H1 (cell line): ENCODE results near the gene ADPRM. TPM values are rescaled to one million over a fixed set of nuclear protein-coding genes. Genes with fewer than 3 reads are reported as not detected.

Experiments used
- CTCF ChIA-PET: fragments of 300-600 bp; sonication (Branson Sonifier 250); formaldehyde crosslinking; loops from one replicate; lab custom pipeline; 2021; ENCODE audit not compliant: partially characterized antibody; lab: Charles Lee
- POLR2A ChIA-PET: fragments of 300-600 bp; sonication (Branson Sonifier 250); formaldehyde crosslinking; loops from one replicate; lab custom pipeline; 2021; ENCODE audit warnings: inconsistent platforms; ENCODE audit not compliant: partially characterized antibody; lab: Charles Lee
- DNase-seq, 2 experiments: peaks; one replicate each; pipeline versions ENCODE4 v3.0.0 to v3.0.0-alpha.2; 2010 to 2022; ENCODE audit warnings: low spot score in 2 of 2, low read depth in 1 of 2, mixed read lengths in 1 of 2
- FAIRE-seq: peaks from 2 replicates; lab custom pipeline; 2011; peaks lifted over from hg19 to GRCh38; lab: Jason Lieb, UNC
- H2AFZ ChIP-seq: 2 replicates; pipeline ENCODE4 v1.8.1; 2012; ENCODE audit warnings: low read length, inconsistent platforms
- H2AK5ac ChIP-seq: 2 replicates; pipeline ENCODE4 v1.6.1; 2013; ENCODE audit warnings: low read depth, low read length
- H2BK120ac ChIP-seq: replicated peaks from 2 replicates; pipeline ENCODE3; 2013; ENCODE audit warnings: low read depth, low read length, inconsistent platforms
- H2BK12ac ChIP-seq: 2 replicates; pipeline ENCODE4 v1.6.1; 2013; ENCODE audit warnings: low read depth, low read length
- H2BK15ac ChIP-seq: 2 replicates; pipeline ENCODE4 v1.6.1; 2013; ENCODE audit warnings: low read length
- H2BK20ac ChIP-seq: 2 replicates; pipeline ENCODE4 v1.6.1; 2013; ENCODE audit warnings: low read length
- H2BK5ac ChIP-seq: 2 replicates; pipeline ENCODE4 v1.6.1; 2013; ENCODE audit warnings: low read depth, low read length
- H3K14ac ChIP-seq: 2 replicates; pipeline ENCODE4 v1.6.1; 2013; ENCODE audit warnings: inconsistent platforms; ENCODE audit not compliant: insufficient read length
- H3K18ac ChIP-seq: 2 replicates; pipeline ENCODE4 v1.6.1; 2013; ENCODE audit warnings: low read length; ENCODE audit errors: extremely low read depth
- H3K23ac ChIP-seq: 2 replicates; pipeline ENCODE4 v1.6.1; 2013; ENCODE audit warnings: inconsistent platforms; ENCODE audit not compliant: insufficient read length
- H3K23me2 ChIP-seq: 2 replicates; pipeline ENCODE4 v1.6.1; 2013; ENCODE audit warnings: low read depth, low read length
- H3K27ac ChIP-seq: 2 replicates; pipeline ENCODE4 v1.6.1; 2011; ENCODE audit warnings: low read depth, low read length, inconsistent platforms
- H3K27me3 ChIP-seq, 4 experiments: replicated peaks in 1 of 4; 1 replicate in 1 of 4; 2 replicates in 3 of 4; pipeline versions ENCODE4 v1.6.1 to v1.8.1; 2011 to 2013; ENCODE audit warnings: low read length in 3 of 4, mild to moderate bottlenecking in 3 of 4, inconsistent platforms in 2 of 4, mixed read lengths in 2 of 4, moderate library complexity in 1 of 4; ENCODE audit not compliant: control insufficient read depth in 3 of 4, insufficient read depth in 3 of 4; ENCODE audit errors: extremely low read depth in 1 of 4
- H3K36me3 ChIP-seq, 4 experiments: 2 replicates each; pipeline versions ENCODE4 v1.6.1 to v1.8.1; 2011 to 2013; ENCODE audit warnings: mild to moderate bottlenecking in 4 of 4, low read length in 3 of 4, moderate library complexity in 2 of 4, control low read depth in 1 of 4, inconsistent platforms in 1 of 4; ENCODE audit not compliant: insufficient read depth in 4 of 4, control insufficient read depth in 2 of 4
- H3K4ac ChIP-seq: replicated peaks from 2 replicates; pipeline ENCODE3; 2013; ENCODE audit warnings: low read length, low read depth, mixed read lengths, inconsistent platforms; ENCODE audit not compliant: insufficient read length
- H3K4me1 ChIP-seq, 4 experiments: replicated peaks in 1 of 4; 1 replicate in 1 of 4; 2 replicates in 3 of 4; pipeline versions ENCODE4 v1.6.1 to v1.8.1; 2011 to 2013; ENCODE audit warnings: low read length in 3 of 4, inconsistent platforms in 2 of 4, mixed read lengths in 1 of 4; ENCODE audit not compliant: insufficient read depth in 4 of 4, control insufficient read depth in 3 of 4
- H3K4me2 ChIP-seq, 2 experiments: 2 replicates each; pipeline versions ENCODE4 v1.6.1 to v1.8.1; 2011 to 2013; ENCODE audit warnings: low read depth in 2 of 2, low read length in 2 of 2, control low read depth in 1 of 2, inconsistent platforms in 1 of 2, mild to moderate bottlenecking in 1 of 2; ENCODE audit not compliant: insufficient read depth in 1 of 2
- H3K4me3 ChIP-seq, 4 experiments: fragments of 200-600, 300-600 bp in 1 of 4; sonication (generic), shearing (Covaris generic), sonication (Bioruptor Twin) in 1 of 4; 2 replicates each; pipeline versions ENCODE4 v1.5.1 to v1.8.1; 2011 to 2016; ENCODE audit warnings: low read length in 4 of 4, low read depth in 3 of 4, control low read depth in 2 of 4, inconsistent platforms in 2 of 4, mild to moderate bottlenecking in 2 of 4, mixed read lengths in 1 of 4, moderate library complexity in 1 of 4; ENCODE audit not compliant: insufficient read depth in 2 of 4; ENCODE audit errors: extremely low read depth in 1 of 4
- H3K56ac ChIP-seq: replicated peaks from 2 replicates; pipeline ENCODE3; 2013; ENCODE audit warnings: low read depth, mild to moderate bottlenecking, mixed read lengths, low read length, inconsistent platforms; ENCODE audit not compliant: insufficient read length
- H3K79me1 ChIP-seq: 2 replicates; pipeline ENCODE4 v1.6.1; 2013; ENCODE audit warnings: low read depth, low read length, control low read depth
- H3K79me2 ChIP-seq, 2 experiments: 2 replicates each; pipeline versions ENCODE4 v1.6.1 to v1.8.1; 2012 to 2013; ENCODE audit warnings: low read length in 2 of 2, mild to moderate bottlenecking in 2 of 2, inconsistent platforms in 1 of 2; ENCODE audit not compliant: insufficient read depth in 2 of 2, control insufficient read depth in 1 of 2
- H3K9ac ChIP-seq, 4 experiments: replicated peaks in 1 of 4; 1 replicate in 1 of 4; 2 replicates in 3 of 4; pipeline versions ENCODE4 v1.6.1 to v1.8.1; 2011 to 2013; ENCODE audit warnings: low read depth in 3 of 4, low read length in 3 of 4, control low read depth in 2 of 4, mild to moderate bottlenecking in 2 of 4, moderate library complexity in 2 of 4, inconsistent platforms in 1 of 4; ENCODE audit errors: extremely low read depth in 1 of 4
- H3K9me3 ChIP-seq, 2 experiments: 2 replicates each; pipeline versions ENCODE4 v1.6.1 to v1.8.1; 2012 to 2013; ENCODE audit warnings: mild to moderate bottlenecking in 2 of 2, moderate library complexity in 2 of 2, control low read depth in 1 of 2, inconsistent platforms in 1 of 2, low read depth in 1 of 2, low read length in 1 of 2, mixed read lengths in 1 of 2; ENCODE audit not compliant: insufficient read depth in 2 of 2
- H4K20me1 ChIP-seq, 2 experiments: replicated peaks in 1 of 2; 2 replicates each; pipeline versions ENCODE3 to v1.8.1; 2011 to 2013; ENCODE audit warnings: inconsistent platforms in 2 of 2, low read length in 2 of 2, mild to moderate bottlenecking in 1 of 2; ENCODE audit not compliant: insufficient read depth in 2 of 2, control insufficient read depth in 1 of 2
- H4K5ac ChIP-seq: 2 replicates; pipeline ENCODE4 v1.6.1; 2013; ENCODE audit warnings: low read length, low read depth, mixed read lengths, inconsistent platforms; ENCODE audit not compliant: insufficient read length
- H4K8ac ChIP-seq: 2 replicates; pipeline ENCODE4 v1.8.0; 2013; ENCODE audit warnings: mild to moderate bottlenecking, moderate library complexity, low read length, inconsistent platforms; ENCODE audit not compliant: insufficient read depth; ENCODE audit errors: extremely low read depth
- H4K91ac ChIP-seq: replicated peaks from 2 replicates; pipeline ENCODE3; 2013; ENCODE audit warnings: low read length, mixed read lengths, inconsistent platforms; ENCODE audit not compliant: insufficient read length
- CTBP2 ChIP-seq: IDR thresholded peaks from 2 replicates; pipeline ENCODE4 v1.7.0; 2011; ENCODE audit warnings: borderline replicate concordance, mild to moderate bottlenecking, moderate library complexity, mixed read lengths, low read length; ENCODE audit not compliant: insufficient read depth, insufficient read length
- EZH2 ChIP-seq: fragments of 200-600 bp; sonication (generic); IDR thresholded peaks from 2 replicates; pipeline ENCODE4 v1.7.1; 2012; ENCODE audit warnings: low read depth, mild to moderate bottlenecking, moderate library complexity, low read length, inconsistent platforms; ENCODE audit not compliant: severe bottlenecking
- JUN ChIP-seq: IDR thresholded peaks from 2 replicates; pipeline ENCODE4 v1.6.1; 2011; ENCODE audit warnings: low read depth, mild to moderate bottlenecking, improper control_type of control experiment, low read length
- TCF12 ChIP-seq: IDR thresholded peaks from 2 replicates; pipeline ENCODE4 v1.6.1; 2011; ENCODE audit warnings: low read depth, mild to moderate bottlenecking, low read length
- WGBS, 2 experiments: shearing (Covaris generic) in 1 of 2; methylation state at CpG; one replicate each; pipeline versions ENCODE4 v1.1.6 to v1.1.7; 2013 to 2015; ENCODE audit warnings: low lambda C conversion rate in 2 of 2, mixed read lengths in 2 of 2, inconsistent platforms in 1 of 2, low coverage in 1 of 2, missing lambda C conversion rate in 1 of 2; ENCODE audit not compliant: insufficient replicate concordance in 2 of 2, insufficient coverage in 1 of 2, insufficient read length in 1 of 2; ENCODE audit errors: extremely low coverage in 1 of 2, missing lambda C conversion rate in 1 of 2; 5-methylcytosine and 5-hydroxymethylcytosine counted together
- polyA plus RNA-seq, 7 experiments: library from polyadenylated mRNA; depleted of rRNA in 3 of 7; stranded (reverse) in 5 of 7; unstranded in 2 of 7; fragments of >200 nt in 5 of 7; fragments of 200-250 nt in 2 of 7; gene quantifications; 1 replicate in 5 of 7; 2 replicates in 1 of 7; 4 replicates in 1 of 7; pipeline versions ENCODE4 v1.2.1 to v1.2.3, GENCODE V29; 2011 to 2013; ENCODE audit warnings: missing spikeins in 2 of 7, mixed read lengths in 2 of 7
- total RNA-seq: library from RNA; stranded (reverse); fragmentation: NEBNext Ultra II Directional; extraction: Animal tissue kit (Norgen Biotek cat#: 25700); gene quantifications from 2 replicates; pipeline ENCODE4 v1.2.1, GENCODE V29; 2021
- TF ChIP-seq, protein P1 (sequence below), 3 experiments: IDR thresholded peaks; 1 replicate in 2 of 3; 2 replicates in 1 of 3; pipeline versions ENCODE4 v1.5.1 to v1.6.1; 2011; ENCODE audit warnings: low read length in 3 of 3, mild to moderate bottlenecking in 3 of 3, inconsistent platforms in 2 of 3, low read depth in 1 of 3, moderate library complexity in 1 of 3; ENCODE audit not compliant: insufficient read depth in 1 of 3; ENCODE audit errors: control extremely low read depth in 1 of 3
- TF ChIP-seq, protein P2 (sequence below): IDR thresholded peaks from 2 replicates; pipeline ENCODE4 v1.6.1; 2011; ENCODE audit warnings: low read length, improper control_type of control experiment
- TF ChIP-seq, protein P3 (sequence below): IDR thresholded peaks from 2 replicates; pipeline ENCODE4 v1.6.1; 2012; ENCODE audit warnings: inconsistent platforms

The ADPRM gene
- total and polyA plus RNA-seq, 2 of the 8 experiments (the other 6 are each of a cell fraction or from before 2014, with no cell fraction given), result 6.7 to 7.9 TPM

DNA sequence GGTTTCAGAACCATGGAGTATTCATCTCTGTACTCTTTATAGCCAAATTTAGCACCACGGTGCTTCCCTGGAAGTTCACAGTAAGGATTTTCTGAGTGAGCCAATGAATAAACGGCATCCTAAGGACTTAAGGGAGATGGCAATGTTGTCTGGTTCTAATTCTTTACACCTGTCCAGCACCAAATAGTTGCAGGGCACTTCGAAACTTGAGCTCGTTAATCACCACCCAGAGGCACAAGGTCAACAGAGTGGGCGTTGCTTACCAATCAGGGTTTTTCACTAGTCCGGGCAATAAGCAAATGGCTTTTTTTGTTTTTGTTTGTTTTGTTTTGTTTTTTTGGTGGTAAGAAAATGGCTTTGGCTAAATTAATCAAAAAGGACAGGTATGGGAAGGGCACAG, 60.7 kb downstream of the ADPRM start:
- no peak overlapping the region for H3K9ac ChIP-seq
- no peak overlapping the region for H2BK5ac ChIP-seq
- no peaks in the 10 kb centered on the region for H3K36me3 ChIP-seq
- H2AK5ac ChIP-seq, result no peak overlapping the region
- H2BK20ac ChIP-seq, result no peak overlapping the region
- H3K27ac ChIP-seq, result no peak overlapping the region
- no peak overlapping the region for H2BK12ac ChIP-seq
- DNase-seq, result no peak
- no peak overlapping the region for H4K8ac ChIP-seq
- 86% methylated on average over 6 of the region's 6 CpGs; no CpG with 5 or more reads in 1 of the 2 experiments for WGBS, 2 experiments
- H3K4me1 ChIP-seq, result peaks cover 9 to 20% (median 14%) of the 10 kb centered on the region in 4 experiments
- no peaks in the 10 kb centered on the region for H4K20me1 ChIP-seq
- H3K4me2 ChIP-seq, result no peak overlapping the region
- no peak overlapping the region for H4K5ac ChIP-seq
- H2AFZ ChIP-seq, result no peak overlapping the region
- no peak overlapping the region for H2BK120ac ChIP-seq
- no peak overlapping the region for H3K4ac ChIP-seq
- H3K27me3 ChIP-seq, result no peaks in the 10 kb centered on the region
- no peak overlapping the region for H2BK15ac ChIP-seq
- ChIA-PET CTCF (interaction anchor here (0.7 to 2.7 kb wide), 8 partner anchors 9 to 87 kb away, joined by 3 to 19 read pairs (median 4); no protein-coding TSS in a partner anchor), POLR2A (interaction anchor here (0.6 to 0.7 kb wide), 2 partner anchors 27 to 81 kb away, joined by 3 to 4 read pairs; no protein-coding TSS in a partner anchor)
- H3K14ac ChIP-seq, result no peak overlapping the region
- H3K18ac ChIP-seq, result no peak overlapping the region
- peaks cover 4% of the 10 kb centered on the region; the same call in 1 of the 2 replicates for H3K23me2 ChIP-seq
- no peaks in the 10 kb centered on the region for H3K79me2 ChIP-seq
- no peaks in the 10 kb centered on the region for H3K79me1 ChIP-seq
- no peak overlapping the region for H4K91ac ChIP-seq
- H3K23ac ChIP-seq, result no peak overlapping the region
- H3K56ac ChIP-seq, result no peak overlapping the region
- no peak for FAIRE-seq
- no peak overlapping the region for H3K4me3 ChIP-seq
- H3K9me3 ChIP-seq, result no peaks in the 10 kb centered on the region
- TF ChIP-seq, protein P1, sequence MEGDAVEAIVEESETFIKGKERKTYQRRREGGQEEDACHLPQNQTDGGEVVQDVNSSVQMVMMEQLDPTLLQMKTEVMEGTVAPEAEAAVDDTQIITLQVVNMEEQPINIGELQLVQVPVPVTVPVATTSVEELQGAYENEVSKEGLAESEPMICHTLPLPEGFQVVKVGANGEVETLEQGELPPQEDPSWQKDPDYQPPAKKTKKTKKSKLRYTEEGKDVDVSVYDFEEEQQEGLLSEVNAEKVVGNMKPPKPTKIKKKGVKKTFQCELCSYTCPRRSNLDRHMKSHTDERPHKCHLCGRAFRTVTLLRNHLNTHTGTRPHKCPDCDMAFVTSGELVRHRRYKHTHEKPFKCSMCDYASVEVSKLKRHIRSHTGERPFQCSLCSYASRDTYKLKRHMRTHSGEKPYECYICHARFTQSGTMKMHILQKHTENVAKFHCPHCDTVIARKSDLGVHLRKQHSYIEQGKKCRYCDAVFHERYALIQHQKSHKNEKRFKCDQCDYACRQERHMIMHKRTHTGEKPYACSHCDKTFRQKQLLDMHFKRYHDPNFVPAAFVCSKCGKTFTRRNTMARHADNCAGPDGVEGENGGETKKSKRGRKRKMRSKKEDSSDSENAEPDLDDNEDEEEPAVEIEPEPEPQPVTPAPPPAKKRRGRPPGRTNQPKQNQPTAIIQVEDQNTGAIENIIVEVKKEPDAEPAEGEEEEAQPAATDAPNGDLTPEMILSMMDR (IDR thresholded peaks at IDR 0.05; ENCODE audit: control extremely low read depth in 1 of 3, insufficient read depth in 1 of 3, low read depth in 1 of 3, low read length in 3 of 3), result no peak
- TF ChIP-seq, protein P2, sequence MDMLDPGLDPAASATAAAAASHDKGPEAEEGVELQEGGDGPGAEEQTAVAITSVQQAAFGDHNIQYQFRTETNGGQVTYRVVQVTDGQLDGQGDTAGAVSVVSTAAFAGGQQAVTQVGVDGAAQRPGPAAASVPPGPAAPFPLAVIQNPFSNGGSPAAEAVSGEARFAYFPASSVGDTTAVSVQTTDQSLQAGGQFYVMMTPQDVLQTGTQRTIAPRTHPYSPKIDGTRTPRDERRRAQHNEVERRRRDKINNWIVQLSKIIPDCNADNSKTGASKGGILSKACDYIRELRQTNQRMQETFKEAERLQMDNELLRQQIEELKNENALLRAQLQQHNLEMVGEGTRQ, result no peak
- TF ChIP-seq TCF12 (no peak), CTBP2 (no peak), EZH2 (no peak), JUN (no peak)
- TF ChIP-seq, protein P3, sequence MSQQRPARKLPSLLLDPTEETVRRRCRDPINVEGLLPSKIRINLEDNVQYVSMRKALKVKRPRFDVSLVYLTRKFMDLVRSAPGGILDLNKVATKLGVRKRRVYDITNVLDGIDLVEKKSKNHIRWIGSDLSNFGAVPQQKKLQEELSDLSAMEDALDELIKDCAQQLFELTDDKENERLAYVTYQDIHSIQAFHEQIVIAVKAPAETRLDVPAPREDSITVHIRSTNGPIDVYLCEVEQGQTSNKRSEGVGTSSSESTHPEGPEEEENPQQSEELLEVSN, result no peak
